ENCODE data around the gene FBXW11. TPM values are rescaled to one million over a fixed set of nuclear protein-coding genes. Genes with fewer than 3 reads are reported as not detected.
"Not testable (repeated sequence)": the region's sequence is repeated elsewhere in the genome, so short reads cannot be mapped to it uniquely, and the experiment has no call there.

FBXW11 gene
- total RNA-seq, 4 donors from 2014 or later: 35.9 to 56.8 (median 50.9) TPM

DNA sequence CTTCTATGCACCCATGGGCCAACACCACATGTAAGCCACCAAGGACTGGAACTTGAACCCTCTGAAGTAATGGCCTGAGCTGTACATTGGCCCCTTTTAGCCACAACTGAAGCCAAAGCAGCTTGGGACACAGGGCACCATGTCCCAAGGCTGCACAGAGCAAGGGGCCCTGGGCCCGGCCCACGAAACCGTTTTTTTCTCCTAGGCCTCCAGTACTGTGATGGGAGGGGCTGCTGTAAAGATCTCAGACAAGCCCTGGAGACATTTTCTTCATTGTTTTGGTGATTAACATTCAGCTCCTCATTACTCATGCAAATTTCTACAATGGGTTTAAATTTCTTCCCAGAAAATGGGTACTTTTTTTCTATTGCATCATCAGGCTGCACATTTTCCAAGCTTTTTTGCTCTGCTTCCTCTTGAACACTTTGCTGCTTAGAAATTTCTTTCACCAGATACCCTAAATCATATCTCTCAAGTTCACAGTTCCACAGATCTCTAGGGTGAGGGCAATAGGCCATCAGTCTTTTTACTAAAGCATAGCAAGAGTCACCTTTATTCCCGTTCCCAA lies 25.5 kb upstream of the FBXW11 start:
- TF ChIP-seq, protein P1, sequence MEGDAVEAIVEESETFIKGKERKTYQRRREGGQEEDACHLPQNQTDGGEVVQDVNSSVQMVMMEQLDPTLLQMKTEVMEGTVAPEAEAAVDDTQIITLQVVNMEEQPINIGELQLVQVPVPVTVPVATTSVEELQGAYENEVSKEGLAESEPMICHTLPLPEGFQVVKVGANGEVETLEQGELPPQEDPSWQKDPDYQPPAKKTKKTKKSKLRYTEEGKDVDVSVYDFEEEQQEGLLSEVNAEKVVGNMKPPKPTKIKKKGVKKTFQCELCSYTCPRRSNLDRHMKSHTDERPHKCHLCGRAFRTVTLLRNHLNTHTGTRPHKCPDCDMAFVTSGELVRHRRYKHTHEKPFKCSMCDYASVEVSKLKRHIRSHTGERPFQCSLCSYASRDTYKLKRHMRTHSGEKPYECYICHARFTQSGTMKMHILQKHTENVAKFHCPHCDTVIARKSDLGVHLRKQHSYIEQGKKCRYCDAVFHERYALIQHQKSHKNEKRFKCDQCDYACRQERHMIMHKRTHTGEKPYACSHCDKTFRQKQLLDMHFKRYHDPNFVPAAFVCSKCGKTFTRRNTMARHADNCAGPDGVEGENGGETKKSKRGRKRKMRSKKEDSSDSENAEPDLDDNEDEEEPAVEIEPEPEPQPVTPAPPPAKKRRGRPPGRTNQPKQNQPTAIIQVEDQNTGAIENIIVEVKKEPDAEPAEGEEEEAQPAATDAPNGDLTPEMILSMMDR (IDR thresholded peaks at IDR 0.05): no peak
- TF ChIP-seq POLR2A (IDR thresholded peaks at IDR 0.05): no peak
- 91 to 94% methylated on average over 4 of the region's 4 CpGs for WGBS, 2 donors
- intact Hi-C loops (cut with DNase I; ENCODE audit: low total_unique reads): no loop called here
- no peak overlapping the region for H3K4me3 ChIP-seq (ENCODE audit: low read depth, poor library complexity, severe bottlenecking)
- DNase-seq (ENCODE audit: low spot score in 2 of 2): no peak

DNA sequence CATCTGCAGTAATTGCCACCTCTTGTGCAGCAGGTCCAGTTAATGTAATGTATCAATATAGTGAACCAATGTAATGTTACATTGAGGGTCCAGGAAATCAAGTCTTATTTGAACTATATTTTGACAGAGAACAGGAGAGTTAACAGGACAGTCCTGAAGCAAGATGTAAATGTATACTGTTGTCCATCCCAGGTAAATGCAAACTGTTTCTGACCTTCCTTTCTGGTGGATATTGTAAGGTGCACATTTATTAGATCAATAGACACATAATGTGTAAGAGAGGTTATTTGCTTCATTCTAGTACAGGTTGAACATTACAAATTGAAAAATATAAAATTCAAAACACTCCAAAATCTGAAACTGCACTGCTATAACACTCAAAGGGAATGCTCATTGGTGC lies 23.4 kb upstream of the FBXW11 start:
- DNase-seq (ENCODE audit: low spot score in 2 of 2): no peak
- no peak overlapping the region for H3K4me3 ChIP-seq (ENCODE audit: low read depth, poor library complexity, severe bottlenecking)
- no peak for TF ChIP-seq POLR2A (IDR thresholded peaks at IDR 0.05)
- TF ChIP-seq, protein P1 (IDR thresholded peaks at IDR 0.05): no peak
- intact Hi-C loops (cut with DNase I; ENCODE audit: low total_unique reads): no loop called here

DNA sequence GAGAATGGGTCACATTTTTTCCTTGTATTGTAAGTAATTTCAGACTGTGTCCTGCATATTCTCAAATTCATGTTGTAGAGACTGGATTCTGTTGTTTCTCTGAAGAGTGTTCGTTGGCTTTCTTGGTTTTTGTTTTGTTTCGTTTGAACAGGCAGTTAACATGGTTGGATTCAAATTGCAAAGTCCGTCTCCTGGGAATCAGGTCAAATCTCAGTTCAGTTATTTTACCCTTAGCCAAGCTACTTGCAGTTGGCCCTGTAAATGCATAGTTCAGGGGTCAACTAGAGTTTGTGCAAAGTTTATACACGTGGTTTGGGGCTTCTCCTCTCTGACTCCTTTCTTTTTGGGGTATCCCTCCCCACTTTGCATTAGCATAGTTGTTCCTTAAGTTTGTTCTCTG lies 21.7 kb upstream of the FBXW11 start:
- 82 to 85% methylated on average over 4 of the region's 4 CpGs for WGBS, 2 donors
- intact Hi-C loops (cut with DNase I; ENCODE audit: low total_unique reads): no loop called here
- TF ChIP-seq POLR2A (IDR thresholded peaks at IDR 0.05): no peak
- TF ChIP-seq, protein P1 (IDR thresholded peaks at IDR 0.05): no peak
- no peak overlapping the region for H3K4me3 ChIP-seq (ENCODE audit: low read depth, poor library complexity, severe bottlenecking)
- no peak for DNase-seq (ENCODE audit: low spot score in 2 of 2)

DNA sequence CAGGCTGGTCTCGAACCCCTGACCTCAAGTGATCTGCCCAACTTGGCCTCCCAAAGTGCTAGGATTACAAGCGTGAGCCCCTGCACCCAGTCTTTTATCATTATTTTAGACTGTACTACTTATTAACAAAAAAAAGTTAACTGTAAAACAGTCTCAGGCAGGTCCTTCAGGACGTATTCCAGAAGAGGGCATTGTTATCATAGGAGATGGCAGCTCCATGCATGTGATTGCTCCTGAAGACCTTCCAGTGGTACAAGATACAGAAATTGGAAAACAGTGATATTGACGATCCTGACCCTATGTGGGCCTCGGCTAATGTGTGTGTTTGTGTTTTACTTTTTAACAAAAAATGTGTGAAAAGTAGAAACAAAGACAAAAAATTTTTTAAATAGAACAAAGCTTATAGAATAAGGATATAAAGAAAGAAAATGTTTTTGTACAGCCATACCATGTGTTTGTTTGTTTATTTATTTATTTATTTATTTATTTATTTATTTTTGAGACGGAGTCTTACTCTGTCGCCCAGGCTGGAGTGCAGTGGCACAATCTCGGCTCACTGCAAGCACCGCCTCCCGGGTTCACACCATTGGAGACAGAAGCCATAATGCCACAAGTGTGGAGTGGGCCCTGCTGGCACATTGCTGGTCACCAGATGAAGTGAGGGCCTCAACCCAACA lies 13.8 kb upstream of the FBXW11 start:
- 84 to 86% methylated on average over 10 of the region's 10 CpGs for WGBS, 2 donors
- DNase-seq (ENCODE audit: low spot score in 2 of 2); H3K4me3 ChIP-seq (ENCODE audit: low read depth, poor library complexity, severe bottlenecking); intact Hi-C loops (cut with DNase I; ENCODE audit: low total_unique reads): not testable (repeated sequence)

DNA sequence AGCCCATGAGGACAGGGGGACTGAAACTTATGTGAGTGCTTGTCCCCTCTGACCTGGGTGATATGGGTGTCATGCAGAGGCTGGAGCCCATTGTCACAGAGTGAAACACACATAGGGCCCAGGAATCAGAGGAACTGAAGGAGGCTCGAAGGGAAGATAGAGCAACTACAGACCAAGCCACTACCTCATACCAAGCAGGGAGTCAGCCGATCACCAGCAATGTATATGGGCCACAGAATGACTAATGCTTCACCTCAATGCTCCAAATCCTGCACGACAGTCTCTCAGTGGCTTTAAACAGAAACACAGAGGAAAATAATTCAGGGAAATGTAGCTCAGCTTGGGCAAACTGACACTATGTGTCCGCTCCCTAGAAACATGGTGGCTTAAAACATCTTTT lies 8.9 kb upstream of the FBXW11 start:
- intact Hi-C loops (cut with DNase I; ENCODE audit: low total_unique reads): no loop called here
- WGBS, 2 donors: 68 to 86% methylated on average over 4 of the region's 4 CpGs

DNA sequence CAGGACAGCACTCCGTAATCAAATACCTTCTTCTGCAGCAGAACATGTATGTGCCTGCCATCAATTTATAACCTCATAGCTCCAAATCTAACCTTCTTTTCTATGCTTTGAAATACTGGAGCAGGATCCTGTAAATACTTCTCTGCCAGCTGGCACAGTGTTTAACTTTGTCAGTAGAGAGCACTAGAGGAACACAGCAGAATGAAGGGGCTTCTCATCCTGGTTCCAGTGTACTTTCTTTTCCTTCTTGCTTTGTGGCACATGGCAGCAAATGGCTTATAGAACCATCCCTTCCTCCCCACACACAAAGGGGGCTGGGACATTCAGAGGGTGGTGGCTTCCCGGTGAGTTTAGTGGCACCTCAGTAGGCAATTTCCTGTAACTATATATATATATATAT lies 3.8 kb upstream of the FBXW11 start:
- intact Hi-C loops (cut with DNase I; ENCODE audit: low total_unique reads): no loop called here
- 29 to 33% methylated on average over 2 of the region's 2 CpGs for WGBS, 2 donors
- no peak overlapping the region for H3K4me3 ChIP-seq (ENCODE audit: low read depth, poor library complexity, severe bottlenecking)
- TF ChIP-seq, protein P1 (IDR thresholded peaks at IDR 0.05): no peak
- TF ChIP-seq POLR2A (IDR thresholded peaks at IDR 0.05): no peak
- no peak for DNase-seq (ENCODE audit: low spot score in 2 of 2)

More for the DNA sequence above, 8.9 kb upstream of the FBXW11 start:
- H3K4me3 ChIP-seq (ENCODE audit: low read depth, poor library complexity, severe bottlenecking): no peak overlapping the region
- no peak for DNase-seq (ENCODE audit: low spot score in 2 of 2)
- TF ChIP-seq, protein P1 (IDR thresholded peaks at IDR 0.05): no peak
- no peak for TF ChIP-seq POLR2A (IDR thresholded peaks at IDR 0.05)
